Loucy (cell line): ENCODE measurements around the gene AKAP13.
A peak's percentile ranks its signal among the peaks of the same experiment; 100 is the strongest.

ENCODE experiments used
- H2AFZ ChIP-seq: fragments of 200-600 bp; sonication (generic); 2 replicates; pipeline ENCODE4 v1.6.0; 2016; ENCODE audit warnings: antibody characterized with exemption, mild to moderate bottlenecking, low read length, moderate library complexity
- H3F3A ChIP-seq: fragments of 200-600 bp; 2 replicates; pipeline ENCODE4 v1.6.0; 2016; ENCODE audit warnings: antibody characterized with exemption, low read depth, mild to moderate bottlenecking
- H3K27me3 ChIP-seq: fragments of 200-600 bp; sonication (generic); 2 replicates; pipeline ENCODE4 v1.6.1; 2014; ENCODE audit warnings: low read length, mild to moderate bottlenecking; ENCODE audit not compliant: insufficient read depth, poor library complexity, severe bottlenecking
- H3K36me3 ChIP-seq: fragments of 200-600 bp; sonication (generic); 2 replicates; pipeline ENCODE4 v1.6.1; 2016; ENCODE audit warnings: low read length; ENCODE audit not compliant: insufficient read depth
- H3K4me1 ChIP-seq: fragments of 200-600 bp; sonication (generic); 2 replicates; pipeline ENCODE4 v1.5.1; 2014; ENCODE audit warnings: low read length, mild to moderate bottlenecking; ENCODE audit not compliant: insufficient read depth, poor library complexity, severe bottlenecking
- H3K4me2 ChIP-seq: fragments of 200-600 bp; sonication (generic); 2 replicates; pipeline ENCODE4 v1.6.0; 2014; ENCODE audit warnings: antibody characterized with exemption, low read length, low read depth, mild to moderate bottlenecking; ENCODE audit not compliant: poor library complexity, severe bottlenecking
- H3K4me3 ChIP-seq: fragments of 200-600 bp; sonication (generic); 2 replicates; pipeline ENCODE4 v1.5.1; 2014; ENCODE audit warnings: low read length, mild to moderate bottlenecking, mixed read lengths; ENCODE audit not compliant: poor library complexity, severe bottlenecking
- H3K79me2 ChIP-seq: fragments of 200-600 bp; sonication (generic); 2 replicates; pipeline ENCODE4 v1.6.1; 2014; ENCODE audit warnings: low read length; ENCODE audit not compliant: insufficient read depth
- H3K9ac ChIP-seq: fragments of 200-600 bp; sonication (generic); 2 replicates; pipeline ENCODE4 v1.6.0; 2014; ENCODE audit warnings: mild to moderate bottlenecking, low read depth, low read length, moderate library complexity; ENCODE audit not compliant: poor library complexity, severe bottlenecking
- H3K9me2 ChIP-seq: fragments of 200-600 bp; sonication (generic); replicated peaks from 2 replicates; pipeline ENCODE4 v1.6.1; 2016; ENCODE audit warnings: low read depth, low read length, mixed read lengths
- H3K9me3 ChIP-seq: fragments of 200-600 bp; sonication (generic); 2 replicates; pipeline ENCODE4 v1.6.1; 2014; ENCODE audit warnings: mild to moderate bottlenecking, antibody characterized with exemption, low read length, low read depth; ENCODE audit not compliant: insufficient read depth
- H4K20me1 ChIP-seq: fragments of 200-600 bp; sonication (generic); 2 replicates; pipeline ENCODE4 v1.6.0; 2014; ENCODE audit warnings: antibody characterized with exemption, low read length, mild to moderate bottlenecking; ENCODE audit not compliant: insufficient read depth, poor library complexity, severe bottlenecking
- CTCF ChIP-seq: fragments of 200-600 bp; sonication (generic); conservative IDR thresholded peaks from 2 replicates; pipeline ENCODE4 v1.5.1; 2014; ENCODE audit warnings: mild to moderate bottlenecking, antibody characterized with exemption, low read length
- EZH2phosphoT487 ChIP-seq: fragments of 200-600 bp; IDR thresholded peaks from 2 replicates; pipeline ENCODE4 v1.6.1; 2018; ENCODE audit warnings: antibody characterized with exemption, mild to moderate bottlenecking, moderate library complexity, borderline replicate concordance

AKAP13 gene

DNA sequence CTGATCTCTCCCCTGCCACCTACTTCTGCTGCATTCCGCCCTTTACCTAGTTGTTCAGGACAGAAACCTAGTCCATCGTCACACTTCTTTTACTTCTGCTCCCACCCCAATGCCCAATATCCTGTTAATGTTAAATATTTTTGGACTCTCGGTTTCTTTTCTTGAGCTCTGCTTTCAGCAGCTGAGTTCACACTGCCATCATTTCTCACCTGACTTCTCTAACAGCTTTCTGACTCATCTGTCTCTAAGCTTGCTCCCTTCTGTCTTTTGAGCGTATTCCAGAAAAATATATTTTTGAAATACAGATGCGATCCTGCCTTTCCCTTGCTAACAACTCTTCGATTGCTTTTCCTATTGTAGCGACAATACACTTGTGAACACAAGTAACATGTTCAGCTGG, 231.0 kb downstream of the AKAP13 start:
- Histone ChIP-seq H3K9me2 (no peaks in the 10 kb centered on the region), H3K36me3 (peaks cover 6% of the 10 kb centered on the region; the same call in 1 of the 2 replicates), H3K4me3 (no peak overlapping the region), H3K4me1 (peaks cover 23% of the 10 kb centered on the region), H2AFZ (no peak overlapping the region), H3F3A (peaks cover 3% of the 10 kb centered on the region; the same call in 1 of the 2 replicates), H3K79me2 (peaks cover 42% of the 10 kb centered on the region; the same call in 1 of the 2 replicates), H3K9me3 (no peaks in the 10 kb centered on the region), H4K20me1 (peaks cover 6% of the 10 kb centered on the region), H3K4me2 (no peak overlapping the region), H3K9ac (no peak overlapping the region), H3K27me3 (no peaks in the 10 kb centered on the region)
- TF ChIP-seq EZH2phosphoT487: no peak
- no peak for TF ChIP-seq CTCF

DNA sequence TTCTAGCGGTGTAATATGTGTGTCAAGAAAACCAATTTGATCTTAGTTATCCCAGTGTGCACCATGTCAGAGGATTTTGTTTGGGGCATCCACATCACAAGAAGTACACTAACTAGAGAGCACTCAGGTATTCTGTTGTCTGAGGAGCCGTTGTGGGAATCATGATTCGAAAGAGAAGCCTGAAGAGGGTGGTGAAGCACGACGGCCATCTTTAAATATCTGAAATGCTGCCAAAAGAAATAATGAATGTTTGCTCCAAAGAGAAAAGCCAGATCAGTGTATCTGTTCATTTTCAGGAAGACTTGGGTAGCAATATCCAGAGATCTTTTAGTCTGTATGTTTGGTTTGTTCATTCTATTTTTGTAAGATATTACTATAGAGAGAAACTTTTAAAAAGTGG, 233.7 kb downstream of the AKAP13 start:
- no peak for TF ChIP-seq EZH2phosphoT487
- no peak for TF ChIP-seq CTCF

DNA sequence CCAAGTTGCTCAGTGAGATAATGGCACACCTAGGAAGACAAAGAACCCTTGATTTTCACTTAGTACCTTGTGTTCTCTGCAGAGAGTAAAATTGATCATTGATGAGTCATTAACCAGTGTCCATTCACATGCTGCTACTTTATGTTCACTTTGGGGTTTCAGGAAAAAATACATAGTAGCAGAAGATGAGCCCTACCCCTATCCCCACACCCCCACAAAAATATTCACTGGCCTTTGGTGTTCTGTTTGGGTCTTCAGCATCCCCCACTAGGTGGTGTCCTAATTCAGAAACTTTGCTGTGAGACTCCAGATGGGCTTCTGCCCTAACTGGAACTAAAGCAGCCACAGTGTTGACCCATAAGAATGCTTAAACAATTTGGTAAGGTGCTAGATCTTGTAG, 235.5 kb downstream of the AKAP13 start:
- no peak overlapping the region for H3K4me2 ChIP-seq
- H3K9me2 ChIP-seq: no peaks in the 10 kb centered on the region
- TF ChIP-seq EZH2phosphoT487 (no peak), CTCF (peak; percentile 86)
- no peaks in the 10 kb centered on the region for H3K36me3 ChIP-seq
- no peak overlapping the region for H3K9ac ChIP-seq
- peaks cover 54% of the 10 kb centered on the region for H3K79me2 ChIP-seq
- H3K27me3 ChIP-seq: no peaks in the 10 kb centered on the region
- H3K4me1 ChIP-seq: peaks cover 42% of the 10 kb centered on the region
- no peak overlapping the region for H2AFZ ChIP-seq
- H4K20me1 ChIP-seq: no peaks in the 10 kb centered on the region
- H3F3A ChIP-seq: peaks cover 3% of the 10 kb centered on the region; the same call in 1 of the 2 replicates
- no peaks in the 10 kb centered on the region for H3K9me3 ChIP-seq
- H3K4me3 ChIP-seq: no peak overlapping the region

More for the DNA sequence above, 233.7 kb downstream of the AKAP13 start:
- no peaks in the 10 kb centered on the region for H3K9me2 ChIP-seq
- peaks cover 2% of the 10 kb centered on the region; the same call in 1 of the 2 replicates for H3K36me3 ChIP-seq
- no peaks in the 10 kb centered on the region for H4K20me1 ChIP-seq
- peaks cover 3% of the 10 kb centered on the region; the same call in 1 of the 2 replicates for H3F3A ChIP-seq
- H2AFZ ChIP-seq: no peak overlapping the region
- no peak overlapping the region for H3K9ac ChIP-seq
- H3K27me3 ChIP-seq: no peaks in the 10 kb centered on the region
- H3K4me1 ChIP-seq: peaks cover 23% of the 10 kb centered on the region
- H3K9me3 ChIP-seq: no peaks in the 10 kb centered on the region
- H3K4me3 ChIP-seq: no peak overlapping the region
- H3K79me2 ChIP-seq: peaks cover 50% of the 10 kb centered on the region; the same call in 1 of the 2 replicates
- H3K4me2 ChIP-seq: no peak overlapping the region
